Stimulated activated CD8-positive, alpha-beta memory T cell treated with anti-CD3 and anti-CD28 coated beads, Interleukin-12 subunit alpha, Interleukin-12 subunit beta, amount 100 ng/mL, for 4 hours (primary cell): Measurements from ENCODE around the gene E2F2.

Experiments used
- DNase-seq: peaks from one replicate; pipeline ENCODE4 v3.0.0-alpha.2; 2020; ENCODE audit warnings: low read depth

Gene E2F2, protein sequence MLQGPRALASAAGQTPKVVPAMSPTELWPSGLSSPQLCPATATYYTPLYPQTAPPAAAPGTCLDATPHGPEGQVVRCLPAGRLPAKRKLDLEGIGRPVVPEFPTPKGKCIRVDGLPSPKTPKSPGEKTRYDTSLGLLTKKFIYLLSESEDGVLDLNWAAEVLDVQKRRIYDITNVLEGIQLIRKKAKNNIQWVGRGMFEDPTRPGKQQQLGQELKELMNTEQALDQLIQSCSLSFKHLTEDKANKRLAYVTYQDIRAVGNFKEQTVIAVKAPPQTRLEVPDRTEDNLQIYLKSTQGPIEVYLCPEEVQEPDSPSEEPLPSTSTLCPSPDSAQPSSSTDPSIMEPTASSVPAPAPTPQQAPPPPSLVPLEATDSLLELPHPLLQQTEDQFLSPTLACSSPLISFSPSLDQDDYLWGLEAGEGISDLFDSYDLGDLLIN

DNA sequence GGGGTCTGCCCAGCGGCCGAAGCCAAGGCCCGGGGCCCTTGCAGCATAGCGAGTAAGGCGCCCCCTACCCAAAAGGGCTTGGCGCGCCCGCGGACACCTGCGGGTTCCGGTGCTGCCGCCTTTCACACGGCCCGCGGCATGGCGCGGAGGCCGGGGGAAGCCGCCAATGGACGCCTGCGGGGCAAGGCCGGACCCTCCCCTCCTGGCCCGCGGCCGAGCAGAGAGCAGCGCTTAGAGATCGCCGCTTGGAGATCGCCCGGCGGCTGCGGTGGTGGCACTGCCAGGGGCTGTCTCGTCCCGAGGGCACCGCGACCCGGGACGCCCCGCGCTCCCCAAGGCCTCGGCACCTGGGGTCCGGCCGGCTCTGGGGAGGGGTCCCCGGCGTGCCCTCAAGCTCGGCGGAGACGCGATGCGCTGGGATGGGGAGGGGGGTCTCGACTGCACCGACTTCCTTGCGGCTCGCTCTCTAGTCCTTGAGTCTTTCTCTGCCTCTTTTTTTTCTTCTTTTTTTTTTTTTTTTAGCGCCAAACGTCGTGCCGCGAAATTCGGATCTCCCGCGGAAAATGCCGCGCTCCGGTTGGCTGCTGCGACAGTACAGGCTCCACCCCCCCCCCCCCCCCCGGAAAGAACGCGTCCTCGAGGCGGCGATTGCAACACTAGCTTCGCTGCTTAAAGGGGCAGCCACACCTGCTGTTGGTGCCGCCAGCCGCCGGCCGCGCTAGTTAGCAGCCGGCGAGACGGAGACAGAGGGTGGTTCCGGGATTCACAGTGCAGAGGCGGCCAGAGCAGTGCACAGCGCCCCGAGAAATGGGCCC lies at the start of gene E2F2:
Gene E2F2 (minus strand): TSS at position 487 of the 815 bp plus-strand sequence. CDS start 440 bp downstream, at position 47.
- DNase-seq = peak; percentile 61

GRCh38 chr1:23578997-23579363 lies 47.9 kb upstream of the E2F2 start:
- DNase-seq = no peak

GRCh38 chr1:23578311-23578996 lies 47.4 kb upstream of the E2F2 start:
- DNase-seq = no peak

DNA sequence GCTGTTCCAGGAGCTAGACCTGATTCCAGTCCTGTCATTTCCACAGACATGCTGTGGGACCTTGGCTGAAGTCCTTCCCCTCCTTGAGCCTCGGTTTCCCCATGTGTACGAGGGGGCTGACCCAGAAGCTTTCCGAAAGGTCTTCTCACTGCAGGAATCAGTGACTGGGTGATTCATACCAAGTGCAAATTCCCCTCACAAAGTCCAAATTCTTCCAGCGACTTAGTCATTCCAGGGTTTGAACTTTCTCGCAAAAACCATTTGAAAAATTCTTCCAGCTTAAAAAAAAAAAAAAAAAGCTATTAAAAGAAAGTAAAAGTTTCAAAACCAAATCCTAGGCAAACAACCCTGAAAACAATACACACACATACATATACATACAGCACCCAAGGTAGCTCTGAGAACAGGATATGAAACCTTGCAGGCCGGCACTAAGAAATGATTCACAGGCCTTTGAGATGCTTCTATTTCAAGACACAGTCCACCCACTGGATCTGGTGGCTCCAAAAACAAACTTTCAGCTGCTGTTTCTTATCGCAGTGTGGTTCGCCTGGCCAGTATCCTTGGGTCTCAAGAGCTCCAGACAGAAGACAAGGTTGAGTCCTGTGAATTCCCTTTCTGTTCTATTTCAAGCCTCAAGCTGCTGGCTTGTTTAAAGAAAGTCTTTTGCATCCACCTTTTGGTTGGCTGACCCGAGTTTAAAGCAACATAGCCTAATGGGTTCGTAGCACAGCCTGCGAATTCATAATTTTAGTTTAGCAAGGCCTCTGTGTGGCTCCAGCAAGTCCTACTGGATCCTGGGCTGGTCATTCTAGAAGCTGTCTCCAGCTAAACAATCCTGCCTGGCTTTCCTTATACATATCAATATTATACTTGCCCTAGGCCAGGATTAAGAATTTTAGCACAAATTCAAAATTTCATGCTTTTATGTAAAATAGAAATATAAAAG lies 46.3 kb upstream of the E2F2 start:
- DNase-seq = no peak

DNA sequence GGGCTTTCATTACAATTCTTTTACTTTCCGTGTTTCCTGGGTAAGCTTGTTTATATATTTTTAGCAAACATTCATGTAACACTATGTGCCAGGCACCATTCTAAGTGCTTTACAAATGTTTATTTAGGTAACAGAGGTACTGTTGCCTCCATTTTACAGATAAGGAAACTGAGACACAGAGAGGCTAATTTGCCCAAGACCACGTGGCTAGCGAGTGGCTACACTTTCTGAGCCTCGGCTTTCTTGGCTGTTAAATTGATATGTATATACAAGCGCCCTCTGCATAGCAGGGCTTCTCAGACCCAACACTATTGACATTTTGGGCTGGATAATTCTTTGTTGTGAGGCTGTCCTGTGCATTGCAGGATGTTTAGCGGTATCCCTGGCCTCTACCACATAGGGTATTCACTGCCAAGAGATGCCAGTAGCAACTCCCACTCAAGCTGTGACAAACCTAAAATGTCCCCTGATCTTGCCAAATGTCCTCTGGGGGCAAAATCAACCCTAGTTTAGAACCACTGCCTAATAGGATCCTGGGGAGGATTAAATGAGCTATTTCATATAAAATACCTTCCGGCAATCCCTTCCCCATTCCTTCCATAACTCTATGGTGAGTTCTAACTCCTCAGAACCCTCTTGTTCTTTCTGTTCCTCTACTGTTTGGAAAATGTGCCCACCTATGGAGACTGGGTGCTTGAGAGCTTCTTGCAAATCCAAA lies 45.5 kb upstream of the E2F2 start:
- DNase-seq = no peak

DNA sequence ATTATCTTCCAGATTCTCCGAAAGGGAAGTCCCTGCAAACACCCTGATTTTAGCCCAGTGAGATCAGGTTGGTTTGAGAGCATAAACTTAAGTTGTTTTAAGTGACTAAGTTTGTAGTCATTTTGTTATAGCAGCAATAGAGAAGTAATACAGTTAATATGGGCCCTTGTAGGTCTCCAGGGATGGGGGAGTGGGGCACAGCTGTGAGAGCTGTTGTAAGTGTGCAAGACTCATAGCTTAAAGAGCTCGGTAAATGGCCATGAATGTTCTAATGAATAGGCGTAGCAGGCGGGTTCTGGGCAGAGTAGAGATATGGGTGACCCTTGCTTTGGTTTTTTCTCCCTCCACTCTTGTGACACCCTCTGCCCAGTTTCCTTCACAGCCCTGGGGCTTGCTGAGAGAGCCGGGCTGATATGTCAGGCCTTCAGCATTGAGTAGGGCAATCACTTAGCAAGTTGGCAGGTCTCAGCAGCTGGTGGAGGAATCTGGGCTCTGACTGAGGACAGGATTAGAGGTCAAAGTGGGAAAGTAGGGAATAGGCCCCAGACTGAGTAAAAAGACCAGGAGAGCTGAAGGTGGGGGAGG lies 44.3 kb upstream of the E2F2 start:
- DNase-seq = no peak

DNA sequence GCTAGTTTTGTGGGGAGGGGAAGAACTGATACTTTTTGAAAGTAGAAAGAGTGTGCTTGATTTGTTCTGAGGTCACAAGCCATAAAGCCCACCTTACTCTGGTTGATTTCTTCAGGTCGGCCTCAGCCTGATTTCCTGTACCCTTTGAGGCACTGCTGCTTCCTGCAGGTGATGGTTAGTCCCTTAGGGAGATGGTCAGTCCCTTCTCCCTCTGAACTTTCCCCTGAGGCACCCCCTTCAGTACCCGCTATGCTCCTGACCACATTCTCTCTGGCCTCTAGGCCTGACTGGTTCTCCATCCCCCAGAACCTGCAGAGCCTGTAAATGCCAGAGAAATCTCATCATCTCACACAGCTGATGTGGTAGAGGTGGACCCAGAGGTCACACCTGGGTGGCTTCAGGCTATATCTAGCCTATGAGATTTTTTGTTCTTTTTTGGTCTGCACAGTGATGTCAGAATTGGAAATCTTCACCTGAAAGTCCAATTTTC lies 43.3 kb upstream of the E2F2 start:
- no peak for DNase-seq

- no peak for DNase-seq
These were observed 42.6 kb upstream of the E2F2 start for GRCh38 chr1:23573574-23574182.

GRCh38 chr1:23571465-23571864 lies 40.4 kb upstream of the E2F2 start:
- no peak for DNase-seq

DNA sequence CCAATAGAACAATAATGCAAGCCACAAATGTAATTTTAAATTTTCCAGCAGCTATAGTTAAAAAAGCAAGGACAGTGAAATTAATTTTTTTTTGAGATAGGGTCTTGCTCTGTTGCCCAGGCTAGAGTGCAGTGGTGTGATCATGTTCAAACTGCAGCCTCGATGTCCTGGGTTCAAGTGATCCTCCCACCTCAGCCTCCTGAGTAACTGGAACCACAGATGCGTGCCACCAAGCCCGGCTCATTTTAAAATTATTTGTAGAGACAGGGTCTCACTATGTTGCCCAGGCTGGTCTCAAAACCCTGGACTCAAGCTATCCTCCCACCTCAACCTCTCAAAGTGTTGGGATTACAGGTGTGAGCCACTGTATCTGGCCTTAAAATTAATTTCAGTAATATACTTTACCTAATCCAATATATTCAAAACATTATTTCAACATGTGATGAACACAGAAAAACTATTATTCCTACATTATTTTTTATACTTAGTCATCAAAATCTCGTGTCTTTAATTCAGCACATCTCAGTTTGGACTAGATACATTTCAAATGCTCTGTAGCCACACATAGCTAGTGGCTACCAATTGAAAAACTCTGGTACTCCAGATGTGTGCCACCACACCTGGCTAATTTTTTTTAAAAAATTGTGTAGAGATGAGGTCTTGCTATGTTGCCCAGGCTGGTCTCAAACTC lies 39.1 kb upstream of the E2F2 start:
- DNase-seq = no peak

GRCh38 chr1:23568608-23569383 lies 37.8 kb upstream of the E2F2 start:
- no peak for DNase-seq

- DNase-seq = no peak
These were observed 37.1 kb upstream of the E2F2 start for GRCh38 chr1:23567996-23568607.

DNA sequence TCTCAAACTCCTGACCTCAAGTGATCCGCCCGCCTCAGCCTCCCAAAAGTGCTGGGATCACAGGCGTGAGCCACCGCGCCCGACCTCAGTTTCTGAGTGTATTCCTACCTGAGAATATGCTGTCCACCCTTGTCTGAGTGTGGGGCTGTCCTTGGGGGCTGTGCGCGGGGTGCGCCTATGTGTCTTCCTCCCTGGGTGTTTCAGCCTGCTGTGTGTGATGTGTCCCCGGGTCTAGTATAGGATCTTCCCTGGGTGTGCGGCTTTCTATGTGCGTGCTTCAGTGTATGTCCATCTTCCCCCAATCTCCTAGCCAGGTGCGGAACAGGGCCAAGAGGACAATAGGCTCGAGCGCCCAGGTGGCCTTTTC lies 36.6 kb upstream of the E2F2 start:
- DNase-seq = no peak

DNA sequence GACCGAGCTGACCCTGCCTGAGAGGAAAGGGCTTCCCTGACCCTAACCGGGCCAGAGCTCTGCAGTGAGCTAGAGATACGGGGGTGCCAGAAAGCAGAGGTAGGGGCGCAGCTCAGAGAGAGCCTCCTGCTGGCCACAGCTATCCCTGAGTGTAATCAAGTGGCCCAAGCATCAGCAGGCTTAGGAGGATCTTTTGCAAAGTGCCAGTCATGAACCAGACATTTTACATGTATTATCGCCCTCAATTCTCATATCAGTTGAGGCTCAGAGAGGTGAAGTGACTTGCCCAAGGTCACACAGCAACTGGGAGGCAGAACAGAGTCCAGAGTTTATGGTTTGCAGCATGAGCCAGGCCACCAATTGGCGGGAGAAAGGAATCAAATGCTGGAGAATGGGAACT lies 35.3 kb upstream of the E2F2 start:
- no peak for DNase-seq

DNA sequence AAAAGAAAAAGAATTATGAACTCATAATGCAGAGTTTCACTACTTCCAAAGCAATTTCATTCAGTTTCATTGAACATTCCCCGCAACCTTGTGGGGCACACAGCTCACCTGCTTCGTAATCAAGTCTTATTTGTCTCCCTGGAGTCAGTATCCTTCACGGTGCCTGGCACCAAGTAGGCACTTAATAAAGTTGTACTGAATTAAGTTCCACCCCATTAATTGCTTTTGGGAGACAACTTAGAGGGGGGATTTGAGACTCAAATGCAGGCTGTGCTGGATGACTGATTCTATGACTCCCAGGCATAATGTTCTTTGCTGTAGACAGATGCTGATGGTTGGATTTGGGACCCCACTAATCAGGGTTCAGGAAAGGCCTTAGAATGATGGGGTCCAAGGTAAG lies 34.7 kb upstream of the E2F2 start:
- no peak for DNase-seq

- DNase-seq = no peak
These were observed 33.6 kb upstream of the E2F2 start for GRCh38 chr1:23564529-23565122.

- no peak for DNase-seq
These were observed 32.8 kb upstream of the E2F2 start for GRCh38 chr1:23563755-23564374.
